ENCODE results near the gene ZRANB3.

ZRANB3 gene

DNA sequence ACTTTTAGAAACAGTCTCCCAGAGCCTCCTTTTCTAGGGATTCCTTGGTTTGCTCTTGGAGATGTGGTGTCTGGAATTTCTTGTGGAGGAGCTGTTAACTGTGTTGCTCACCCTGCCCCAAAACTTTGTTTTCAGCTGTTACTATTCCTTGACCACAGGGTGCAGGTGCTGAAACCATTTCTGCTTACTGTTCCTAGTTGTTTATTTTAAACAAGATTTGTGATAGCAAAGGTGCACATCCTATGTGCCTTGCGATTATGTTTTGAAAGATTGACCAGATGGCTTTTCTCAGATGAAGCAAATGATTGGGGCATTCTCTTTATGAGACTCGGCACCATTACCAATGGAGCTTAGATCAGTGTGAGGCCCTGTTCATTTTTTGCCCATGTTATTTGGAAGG, 367.7 kb downstream of the ZRANB3 start:
- H3K4me3 ChIP-seq (ENCODE audit: low read depth, low read length) = no peak overlapping the region
- in situ Hi-C loops (cut with HindIII; ENCODE audit: low sequenced_read_pairs) = no loop called here
- TF ChIP-seq, protein P1, sequence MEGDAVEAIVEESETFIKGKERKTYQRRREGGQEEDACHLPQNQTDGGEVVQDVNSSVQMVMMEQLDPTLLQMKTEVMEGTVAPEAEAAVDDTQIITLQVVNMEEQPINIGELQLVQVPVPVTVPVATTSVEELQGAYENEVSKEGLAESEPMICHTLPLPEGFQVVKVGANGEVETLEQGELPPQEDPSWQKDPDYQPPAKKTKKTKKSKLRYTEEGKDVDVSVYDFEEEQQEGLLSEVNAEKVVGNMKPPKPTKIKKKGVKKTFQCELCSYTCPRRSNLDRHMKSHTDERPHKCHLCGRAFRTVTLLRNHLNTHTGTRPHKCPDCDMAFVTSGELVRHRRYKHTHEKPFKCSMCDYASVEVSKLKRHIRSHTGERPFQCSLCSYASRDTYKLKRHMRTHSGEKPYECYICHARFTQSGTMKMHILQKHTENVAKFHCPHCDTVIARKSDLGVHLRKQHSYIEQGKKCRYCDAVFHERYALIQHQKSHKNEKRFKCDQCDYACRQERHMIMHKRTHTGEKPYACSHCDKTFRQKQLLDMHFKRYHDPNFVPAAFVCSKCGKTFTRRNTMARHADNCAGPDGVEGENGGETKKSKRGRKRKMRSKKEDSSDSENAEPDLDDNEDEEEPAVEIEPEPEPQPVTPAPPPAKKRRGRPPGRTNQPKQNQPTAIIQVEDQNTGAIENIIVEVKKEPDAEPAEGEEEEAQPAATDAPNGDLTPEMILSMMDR (IDR thresholded peaks at IDR 0.05; ENCODE audit: low read depth, low read length, missing control alignments) = no peak
- DNase-seq (ENCODE audit: low read depth) = no peak

DNA sequence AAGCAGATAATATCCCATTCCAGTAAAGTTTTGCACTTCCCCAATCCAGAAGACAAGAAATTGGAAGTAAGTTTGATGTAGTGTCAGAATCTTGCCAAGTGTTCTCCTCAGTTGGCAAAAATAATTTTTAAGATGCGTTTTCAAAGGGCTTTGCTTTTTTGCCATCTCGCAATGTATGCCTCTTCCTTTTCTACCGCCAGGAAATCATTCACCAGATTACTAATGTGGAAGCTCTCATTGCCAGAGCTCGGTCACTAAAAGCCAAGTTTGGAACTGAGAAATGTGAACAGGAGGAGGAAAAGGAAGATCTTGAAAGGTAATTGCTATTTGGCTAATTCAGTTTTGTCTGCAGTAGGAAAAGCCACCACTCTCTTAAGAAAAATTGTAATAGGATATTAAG, 368.2 kb downstream of the ZRANB3 start:
- DNase-seq (ENCODE audit: low read depth) = no peak
- in situ Hi-C loops (cut with HindIII; ENCODE audit: low sequenced_read_pairs) = no loop called here
- TF ChIP-seq, protein P1 (IDR thresholded peaks at IDR 0.05; ENCODE audit: low read depth, low read length, missing control alignments) = no peak
- no peak overlapping the region for H3K4me3 ChIP-seq (ENCODE audit: low read depth, low read length)

DNA sequence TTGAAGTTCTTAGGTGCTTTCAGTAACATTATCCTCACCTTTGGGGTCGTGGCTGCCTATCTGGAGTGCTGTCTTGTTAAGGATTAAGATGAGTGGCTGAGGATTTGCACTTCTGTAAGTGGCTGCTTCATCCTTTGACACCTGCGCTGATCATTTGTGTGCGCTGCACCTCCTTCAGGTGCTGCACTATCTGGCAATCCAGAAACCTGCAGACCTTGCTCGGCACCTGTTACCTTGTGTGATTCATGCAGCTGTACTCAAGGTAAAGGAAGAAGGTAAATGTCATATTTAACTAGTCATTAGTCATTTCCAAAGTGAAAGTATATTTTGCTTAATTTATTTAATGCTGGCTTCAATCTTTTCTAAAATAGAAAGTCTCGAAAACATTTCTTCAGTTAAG, 368.6 kb downstream of the ZRANB3 start:
- in situ Hi-C loops (cut with HindIII; ENCODE audit: low sequenced_read_pairs) = no loop called here
- no peak for DNase-seq (ENCODE audit: low read depth)
- no peak overlapping the region for H3K4me3 ChIP-seq (ENCODE audit: low read depth, low read length)
- TF ChIP-seq, protein P1 (IDR thresholded peaks at IDR 0.05; ENCODE audit: low read depth, low read length, missing control alignments) = no peak

DNA sequence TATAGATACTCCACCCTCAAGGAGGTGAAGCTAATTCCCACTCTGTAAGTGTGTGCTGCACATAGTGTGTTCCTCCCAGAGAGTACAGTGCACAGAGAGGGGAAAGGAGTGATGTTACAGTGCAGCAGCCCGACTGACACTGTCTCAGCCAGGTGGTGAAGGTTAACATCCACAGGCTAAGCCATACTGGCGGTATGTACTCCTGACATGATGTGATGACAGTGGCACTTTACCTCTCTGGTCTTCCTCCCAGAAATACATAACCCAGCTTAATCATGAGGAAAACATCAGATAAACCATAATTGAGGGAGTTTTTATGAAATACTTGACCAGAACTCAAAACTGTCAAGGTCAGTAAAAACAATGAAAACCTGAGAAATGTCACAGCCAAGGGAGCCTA, 371.8 kb downstream of the ZRANB3 start:
- H3K4me3 ChIP-seq (ENCODE audit: low read depth, low read length) = no peak overlapping the region
- DNase-seq (ENCODE audit: low read depth) = no peak
- in situ Hi-C loops (cut with HindIII; ENCODE audit: low sequenced_read_pairs) = no loop called here
- TF ChIP-seq, protein P1 (IDR thresholded peaks at IDR 0.05; ENCODE audit: low read depth, low read length, missing control alignments) = no peak

DNA sequence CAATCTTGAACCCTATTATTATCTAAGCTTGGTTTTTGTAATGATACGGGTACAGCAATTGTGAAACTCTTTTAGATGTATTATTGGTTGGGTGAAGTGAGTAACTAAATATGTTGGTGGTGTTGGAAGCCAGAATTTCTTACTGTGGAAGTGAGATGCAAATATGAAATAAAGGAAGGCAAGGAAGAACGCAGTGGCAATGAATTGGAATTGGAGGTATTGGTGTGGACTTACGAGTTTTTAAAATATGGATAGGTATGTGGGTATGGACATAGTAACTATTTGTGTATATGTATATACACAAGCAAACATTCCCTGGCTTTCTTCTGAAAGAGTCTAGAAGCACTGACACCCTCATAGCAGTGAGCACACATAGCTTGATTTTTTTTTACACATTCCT, 373.2 kb downstream of the ZRANB3 start:
- DNase-seq (ENCODE audit: low read depth) = no peak
- in situ Hi-C loops (cut with HindIII; ENCODE audit: low sequenced_read_pairs) = no loop called here
- TF ChIP-seq, protein P1 (IDR thresholded peaks at IDR 0.05; ENCODE audit: low read depth, low read length, missing control alignments) = no peak
- no peak overlapping the region for H3K4me3 ChIP-seq (ENCODE audit: low read depth, low read length)

DNA sequence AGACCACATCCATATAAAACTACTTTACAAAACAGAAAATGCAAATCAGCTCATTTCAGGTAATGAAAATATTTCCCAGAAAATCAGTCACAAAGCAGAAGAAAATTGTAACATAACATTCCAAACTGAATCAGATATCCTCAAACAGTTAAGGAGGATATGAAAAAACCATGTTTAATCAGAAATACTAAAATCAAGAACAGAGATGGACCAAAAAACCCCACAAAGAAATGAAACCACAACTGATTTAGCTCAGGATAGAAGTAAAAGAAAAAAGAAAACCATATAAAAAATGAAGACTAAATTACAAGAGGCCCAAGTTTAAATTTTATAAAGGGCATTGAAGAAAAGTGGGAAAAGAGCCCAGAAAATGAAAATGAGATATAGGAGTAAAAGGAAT, 376.1 kb downstream of the ZRANB3 start:
- in situ Hi-C loops (cut with HindIII; ENCODE audit: low sequenced_read_pairs) = no loop called here
- no peak overlapping the region for H3K4me3 ChIP-seq (ENCODE audit: low read depth, low read length)
- no peak for DNase-seq (ENCODE audit: low read depth)
- TF ChIP-seq, protein P1 (IDR thresholded peaks at IDR 0.05; ENCODE audit: low read depth, low read length, missing control alignments) = no peak

DNA sequence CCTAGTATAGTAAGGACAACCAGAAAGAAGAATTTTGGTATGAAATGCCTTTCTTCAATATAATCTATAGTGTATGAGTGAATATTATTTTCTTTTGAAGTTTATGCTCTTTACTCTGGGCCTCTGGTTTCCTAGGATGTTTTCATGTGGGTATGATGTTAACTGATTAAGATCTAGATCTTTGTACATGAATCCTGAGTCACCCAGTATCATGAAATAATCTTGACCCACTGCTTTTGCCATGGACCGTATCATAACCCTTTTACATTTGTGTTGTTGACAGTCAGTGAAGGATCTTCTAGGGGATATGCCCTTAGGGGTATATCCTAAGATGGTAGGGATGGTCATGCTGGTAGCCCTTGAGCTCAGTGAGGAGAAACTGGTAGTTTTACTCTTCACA, 378.7 kb downstream of the ZRANB3 start:
- H3K4me3 ChIP-seq (ENCODE audit: low read depth, low read length) = no peak overlapping the region
- DNase-seq (ENCODE audit: low read depth) = no peak
- TF ChIP-seq, protein P1 (IDR thresholded peaks at IDR 0.05; ENCODE audit: low read depth, low read length, missing control alignments) = no peak
- in situ Hi-C loops (cut with HindIII; ENCODE audit: low sequenced_read_pairs) = no loop called here

All from astrocyte of the cerebellum (primary cell).